K562 (cell line): ENCODE results near the gene CCDC97. TPM values are rescaled to one million over a fixed set of nuclear protein-coding genes. Genes with fewer than 3 reads are reported as not detected.

Experiments used
- ATAC-seq: fragments of 200-7000 bp; cut with Tn5 transposase; 3 replicates; pipeline ENCODE4 v1.9.1; 2020; ENCODE audit warnings: moderate library complexity
- BruUV-seq: library from RNA; stranded (reverse); fragments of 400-500 nt; replicated peaks from 2 replicates; lab custom pipeline; 2021; lab: Mats Ljungman, UMichigan
- CTCF ChIA-PET: fragments of 300-600 bp; formaldehyde crosslinking; extraction: SDS; loops from one replicate; lab custom pipeline; 2021; ENCODE audit warnings: low intra/inter-chr PET ratio; lab: Yijun Ruan, JAX
- POLR2A ChIA-PET: fragments of 300-600, 350-650 bp; sonication (Branson Sonifier 250); formaldehyde crosslinking; extraction: SDS; loops from one replicate; lab custom pipeline; 2021; ENCODE audit warnings: antibody characterized with exemption, inconsistent platforms; lab: Yijun Ruan, JAX
- DNase-seq, 4 experiments: peaks; one replicate each; pipeline versions ENCODE4 v3.0.0 to v3.0.0-alpha.2; 2011 to 2018; ENCODE audit warnings: low spot score in 3 of 4, mixed read lengths in 3 of 4; ENCODE audit errors: extremely low read depth in 1 of 4
- FAIRE-seq: peaks from 2 replicates; lab custom pipeline; 2011; peaks lifted over from hg19 to GRCh38; lab: Jason Lieb, UNC
- H2AFZ ChIP-seq: 2 replicates; pipeline ENCODE4 v1.6.0; 2011; ENCODE audit warnings: low read depth, low read length, control low read depth, inconsistent platforms
- H3K27ac ChIP-seq: fragments of 200-600 bp; 3 replicates; pipeline ENCODE4 v1.8.0; 2011; ENCODE audit warnings: low read depth, mild to moderate bottlenecking, control low read depth, inconsistent platforms, low read length, moderate library complexity, mixed read lengths; ENCODE audit errors: extremely low read depth
- H3K27me3 ChIP-seq, 2 experiments: fragments of 300-600 bp in 1 of 2; 2 replicates in 1 of 2; 3 replicates in 1 of 2; pipeline versions ENCODE4 v1.6.0 to v1.8.0; 2011; ENCODE audit warnings: inconsistent platforms in 2 of 2, low read length in 2 of 2, mild to moderate bottlenecking in 1 of 2, mixed read lengths in 1 of 2, moderate library complexity in 1 of 2; ENCODE audit not compliant: control insufficient read depth in 2 of 2, insufficient read depth in 2 of 2
- H3K36me3 ChIP-seq: fragments of 300-600 bp; 3 replicates; pipeline ENCODE4 v1.8.0; 2011; ENCODE audit warnings: mild to moderate bottlenecking, low read length, inconsistent platforms; ENCODE audit not compliant: control insufficient read depth, insufficient read depth
- H3K4me1 ChIP-seq, 2 experiments: fragments of 200-600 bp in 1 of 2; replicated peaks in 1 of 2; 2 replicates in 1 of 2; 3 replicates in 1 of 2; pipeline versions ENCODE4 v1.5.1 to v1.8.0; 2011; ENCODE audit warnings: inconsistent platforms in 2 of 2, low read length in 2 of 2, mild to moderate bottlenecking in 1 of 2, mixed read lengths in 1 of 2, moderate library complexity in 1 of 2; ENCODE audit not compliant: control insufficient read depth in 2 of 2, insufficient read depth in 2 of 2
- H3K4me2 ChIP-seq: 2 replicates; pipeline ENCODE4 v1.6.1; 2011; ENCODE audit warnings: low read length, control low read depth, inconsistent platforms, mixed read lengths; ENCODE audit not compliant: insufficient read depth
- H3K4me3 ChIP-seq: fragments of 200-600 bp; sonication (generic), shearing (Covaris generic); 2 replicates; pipeline ENCODE4 v1.5.1; 2016; ENCODE audit warnings: control low read depth, inconsistent platforms
- H3K79me2 ChIP-seq: fragments of 200-600 bp; 3 replicates; pipeline ENCODE4 v1.8.0; 2011; ENCODE audit warnings: low read length, inconsistent platforms; ENCODE audit not compliant: control insufficient read depth, insufficient read depth
- H3K9ac ChIP-seq, 2 experiments: 2 replicates each; pipeline versions ENCODE4 v1.6.0 to v1.6.1; 2011; ENCODE audit warnings: low read depth in 2 of 2, low read length in 2 of 2, control low read depth in 1 of 2, inconsistent platforms in 1 of 2, mild to moderate bottlenecking in 1 of 2, mixed read lengths in 1 of 2; ENCODE audit not compliant: insufficient read depth in 1 of 2
- H3K9me1 ChIP-seq: one replicate; pipeline ENCODE4 v1.6.0; 2011; ENCODE audit warnings: inconsistent platforms, mild to moderate bottlenecking, low read length, moderate library complexity; ENCODE audit not compliant: control insufficient read depth, insufficient read depth
- H3K9me3 ChIP-seq: replicated peaks from 2 replicates; pipeline ENCODE4 v1.5.1; 2011; ENCODE audit warnings: low read depth, low read length, inconsistent platforms; ENCODE audit not compliant: control insufficient read depth, insufficient read depth
- H4K20me1 ChIP-seq: replicated peaks from 2 replicates; pipeline ENCODE4 v1.6.1; 2011; ENCODE audit warnings: low read length, inconsistent platforms, mixed read lengths; ENCODE audit not compliant: control insufficient read depth, insufficient read depth
- POLR2G ChIP-seq: fragments of 200-400 bp; formaldehyde crosslinking; IDR thresholded peaks from 2 replicates; pipeline ENCODE4 v1.6.1; 2017; ENCODE audit warnings: low read depth, mild to moderate bottlenecking, antibody characterized with exemption, low read length, moderate library complexity
- RBFOX2 ChIP-seq: fragments of 200-400 bp; formaldehyde crosslinking; IDR thresholded peaks from 2 replicates; pipeline ENCODE4 v1.6.1; 2017; ENCODE audit warnings: low read depth, mild to moderate bottlenecking, low read length, moderate library complexity
- WGBS: fragments of 100-300 bp; shearing (Covaris generic); methylation state at CpG from one replicate; pipeline ENCODE4 v1.1.6; 2016; ENCODE audit warnings: low coverage, mixed read lengths; ENCODE audit not compliant: insufficient coverage; ENCODE audit errors: missing lambda C conversion rate; 5-methylcytosine and 5-hydroxymethylcytosine counted together
- in situ Hi-C: fragments of 300-500 bp; cut with MboI; formaldehyde crosslinking; loops from 4 replicates; pipeline ENCODE4 v1.15.0; 2018; ENCODE audit warnings: inconsistent platforms, mixed read lengths
- intact Hi-C: fragments of 100-400 bp; cut with micrococcal nuclease; formaldehyde crosslinking; loops from 2 replicates; pipeline ENCODE4 v1.14.2; 2022
- polyA plus RNA-seq, 8 experiments: library from polyadenylated mRNA; depleted of rRNA in 4 of 8; stranded (reverse) in 5 of 8; unstranded in 3 of 8; fragments of >200 nt; fragmentation: Nextera tagmentation in 2 of 8; fragmentation: Illumina TruSeq in 1 of 8; extraction: Ambion mirVana in 2 of 8; extraction: Trizol in 1 of 8; gene quantifications; 2 replicates each; pipeline versions ENCODE4 v1.2.1 to v1.2.3, GENCODE V29; 2011 to 2014; ENCODE audit warnings: inconsistent platforms in 1 of 8, missing spikeins in 1 of 8
- total RNA-seq, 7 experiments: library from RNA; depleted of rRNA in 6 of 7; stranded (reverse); fragments of >200 nt in 6 of 7; fragmentation: Illumina TruSeq in 2 of 7; extraction: Trizol in 2 of 7; gene quantifications; 2 replicates each; pipeline versions ENCODE4 v1.2.1 to v1.2.3, GENCODE V29; 2011 to 2021; ENCODE audit warnings: low replicate concordance in 1 of 7
- TF ChIP-seq, protein P1 (sequence below): IDR thresholded peaks from 3 replicates; pipeline ENCODE4 v1.6.1; 2011; ENCODE audit warnings: borderline replicate concordance, mild to moderate bottlenecking, moderate library complexity; ENCODE audit not compliant: insufficient read length; ENCODE audit errors: extremely low read depth

CCDC97 gene
- total and polyA plus RNA-seq, 9 of the 15 experiments (the other 6 are each of a cell fraction or from before 2014, with no cell fraction given), result 0.60 to 16.5 (median 7.0) TPM

DNA sequence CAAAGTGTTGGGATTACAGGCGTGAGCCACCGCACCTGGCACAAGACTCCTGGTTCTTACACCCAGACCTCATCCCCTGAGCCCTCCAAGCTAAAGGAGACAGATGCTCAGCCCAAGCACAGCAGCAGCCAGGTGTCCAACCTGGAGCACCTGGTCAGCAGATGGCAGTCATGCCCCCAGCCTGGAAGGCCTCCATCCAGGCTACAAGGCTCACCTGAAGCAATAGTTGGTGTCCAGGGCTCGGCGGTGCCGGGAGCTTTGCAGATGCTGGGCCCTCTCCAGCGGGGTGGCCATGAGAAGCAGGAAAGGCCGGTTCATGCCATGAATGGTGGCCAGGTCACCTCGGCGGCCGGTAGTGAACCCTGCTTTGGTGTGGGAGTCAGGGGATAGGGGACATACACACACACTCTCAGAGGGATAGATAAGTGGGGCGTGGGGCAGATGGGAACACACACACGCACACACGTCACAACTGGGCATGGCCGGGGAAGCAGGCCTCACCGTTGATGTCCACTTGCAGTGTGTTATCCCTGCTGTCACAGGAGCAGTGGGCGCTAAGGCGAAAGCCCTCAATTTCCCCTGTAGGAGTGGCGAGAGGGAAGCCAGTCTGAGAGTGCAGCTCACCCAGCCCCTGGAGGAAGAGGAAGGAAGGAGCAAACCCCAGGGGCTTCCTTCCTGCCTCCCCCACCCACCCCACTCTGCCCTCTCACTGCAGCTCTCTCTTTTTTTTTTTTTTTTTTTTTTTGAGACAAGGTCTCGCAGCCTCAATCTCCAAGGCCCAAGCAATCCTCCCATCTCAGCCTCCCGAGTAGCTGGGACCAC lies 31.9 kb downstream of the CCDC97 start:
- Histone ChIP-seq H3K27me3 (no peaks in the 10 kb centered on the region), H3K36me3 (peaks cover 86% of the 10 kb centered on the region), H4K20me1 (no peaks in the 10 kb centered on the region), H3K4me3 (no peak overlapping the region), H3K9me3 (no peaks in the 10 kb centered on the region), H2AFZ (no peak overlapping the region), H3K4me1 (peaks cover 0 to 3% of the 10 kb centered on the region in 2 experiments; a peak in 1 of 5 replicates), H3K4me2 (no peak overlapping the region), H3K9me1 (no peaks in the 10 kb centered on the region), H3K27ac (no peak overlapping the region), H3K79me2 (peaks cover 23% of the 10 kb centered on the region), H3K9ac (peak overlapping the region in 1 of 2 experiments; percentile 26; a peak in 1 of 4 replicates)
- POLR2A ChIA-PET, result interaction anchor here (0.6 to 0.9 kb wide), 3 partner anchors 10 to 973 kb away, joined by 3 read pairs; no protein-coding TSS in a partner anchor
- BruUV-seq, result no TSS peak
- peak in 1 of 4 experiments; percentile 13 for DNase-seq
- no peak for ATAC-seq
- CTCF ChIA-PET, result no interaction called here
- in situ Hi-C loops (no loop called here), intact Hi-C loops (no loop called here)
- peak; percentile 20; the same call in 1 of the 2 replicates for TF ChIP-seq POLR2G
- TF ChIP-seq, protein P1, sequence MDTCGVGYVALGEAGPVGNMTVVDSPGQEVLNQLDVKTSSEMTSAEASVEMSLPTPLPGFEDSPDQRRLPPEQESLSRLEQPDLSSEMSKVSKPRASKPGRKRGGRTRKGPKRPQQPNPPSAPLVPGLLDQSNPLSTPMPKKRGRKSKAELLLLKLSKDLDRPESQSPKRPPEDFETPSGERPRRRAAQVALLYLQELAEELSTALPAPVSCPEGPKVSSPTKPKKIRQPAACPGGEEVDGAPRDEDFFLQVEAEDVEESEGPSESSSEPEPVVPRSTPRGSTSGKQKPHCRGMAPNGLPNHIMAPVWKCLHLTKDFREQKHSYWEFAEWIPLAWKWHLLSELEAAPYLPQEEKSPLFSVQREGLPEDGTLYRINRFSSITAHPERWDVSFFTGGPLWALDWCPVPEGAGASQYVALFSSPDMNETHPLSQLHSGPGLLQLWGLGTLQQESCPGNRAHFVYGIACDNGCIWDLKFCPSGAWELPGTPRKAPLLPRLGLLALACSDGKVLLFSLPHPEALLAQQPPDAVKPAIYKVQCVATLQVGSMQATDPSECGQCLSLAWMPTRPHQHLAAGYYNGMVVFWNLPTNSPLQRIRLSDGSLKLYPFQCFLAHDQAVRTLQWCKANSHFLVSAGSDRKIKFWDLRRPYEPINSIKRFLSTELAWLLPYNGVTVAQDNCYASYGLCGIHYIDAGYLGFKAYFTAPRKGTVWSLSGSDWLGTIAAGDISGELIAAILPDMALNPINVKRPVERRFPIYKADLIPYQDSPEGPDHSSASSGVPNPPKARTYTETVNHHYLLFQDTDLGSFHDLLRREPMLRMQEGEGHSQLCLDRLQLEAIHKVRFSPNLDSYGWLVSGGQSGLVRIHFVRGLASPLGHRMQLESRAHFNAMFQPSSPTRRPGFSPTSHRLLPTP, result no peak
- peak; percentile 39 for TF ChIP-seq RBFOX2
- WGBS, result 93% methylated on average over 18 of the region's 20 CpGs
- FAIRE-seq, result no peak
